Neural cell (in vitro differentiated cells): ENCODE results near the gene BRD9. TPM values are rescaled to one million over a fixed set of nuclear protein-coding genes. Genes with fewer than 3 reads are reported as not detected.

Experiments
- H2AFZ ChIP-seq: fragments of 200-600, 300-800 bp; sonication (generic), shearing (Covaris generic); 2 replicates; pipeline ENCODE4 v1.6.0; 2014; ENCODE audit warnings: low read depth, mild to moderate bottlenecking, antibody characterized with exemption, low read length, moderate library complexity
- H3F3A ChIP-seq: fragments of 200-600 bp; shearing (Covaris generic); 2 replicates; pipeline ENCODE4 v1.6.1; 2016; ENCODE audit warnings: mild to moderate bottlenecking, moderate library complexity, mixed read lengths, antibody characterized with exemption, low read length; ENCODE audit not compliant: insufficient read depth, poor library complexity, severe bottlenecking
- H3K27ac ChIP-seq: fragments of 200-600, 300-800 bp; sonication (generic), shearing (Covaris generic); 2 replicates; pipeline ENCODE4 v1.5.1; 2014; ENCODE audit warnings: mild to moderate bottlenecking, low read length, moderate library complexity
- H3K27me3 ChIP-seq: fragments of 300-800, 200-600 bp; sonication (generic), shearing (Covaris generic); 2 replicates; pipeline ENCODE4 v1.6.0; 2014; ENCODE audit warnings: mild to moderate bottlenecking, low read depth, low read length, moderate library complexity; ENCODE audit not compliant: insufficient read depth
- H3K36me3 ChIP-seq: fragments of 300-800, 200-600 bp; sonication (generic), shearing (Covaris generic); 2 replicates; pipeline ENCODE4 v1.5.1; 2014; ENCODE audit warnings: mild to moderate bottlenecking, antibody characterized with exemption, low read length, moderate library complexity; ENCODE audit not compliant: insufficient read depth
- H3K4me2 ChIP-seq: fragments of 300-800, 200-600 bp; sonication (generic), shearing (Covaris generic); 2 replicates; pipeline ENCODE4 v1.6.0; 2014; ENCODE audit warnings: mild to moderate bottlenecking, low read length
- H3K4me3 ChIP-seq: fragments of 300-800, 200-600 bp; sonication (generic), shearing (Covaris generic); 2 replicates; pipeline ENCODE4 v1.5.1; 2014; ENCODE audit warnings: mild to moderate bottlenecking, low read length, moderate library complexity
- H3K79me2 ChIP-seq: fragments of 200-600 bp; shearing (Covaris generic); replicated peaks from 2 replicates; pipeline ENCODE4 v1.6.0; 2014; ENCODE audit warnings: mild to moderate bottlenecking, low read length, moderate library complexity; ENCODE audit not compliant: insufficient read depth
- H3K9ac ChIP-seq: fragments of 300-800, 200-600 bp; sonication (generic), shearing (Covaris generic); 2 replicates; pipeline ENCODE4 v1.6.1; 2016; ENCODE audit warnings: mild to moderate bottlenecking, low read length, mixed read lengths
- H3K9me2 ChIP-seq: fragments of 200-600 bp; shearing (Covaris generic); 2 replicates; pipeline ENCODE4 v1.6.1; 2016; ENCODE audit warnings: mild to moderate bottlenecking, low read length, mixed read lengths; ENCODE audit not compliant: insufficient read depth
- H3K9me3 ChIP-seq: fragments of 200-600, 300-800 bp; sonication (generic), shearing (Covaris generic); 2 replicates; pipeline ENCODE4 v1.6.1; 2016; ENCODE audit warnings: mild to moderate bottlenecking, mixed run types, low read length, moderate library complexity, mixed read lengths
- H4K20me1 ChIP-seq: fragments of 200-600 bp; shearing (Covaris generic); 2 replicates; pipeline ENCODE4 v1.6.1; 2016; ENCODE audit warnings: mild to moderate bottlenecking, mixed run types; ENCODE audit not compliant: insufficient read depth
- EP300 ChIP-seq: fragments of 450-650 bp; conservative IDR thresholded peaks from 2 replicates; pipeline ENCODE4 v1.6.1; 2014; ENCODE audit warnings: antibody characterized with exemption, mild to moderate bottlenecking, moderate library complexity; ENCODE audit not compliant: poor library complexity, severe bottlenecking
- EZH2 ChIP-seq: fragments of 200-600, 300-800 bp; shearing (Covaris generic), sonication (generic); IDR thresholded peaks from 2 replicates; pipeline ENCODE4 v1.6.1; 2014; ENCODE audit warnings: antibody characterized with exemption, low read length, borderline replicate concordance, mild to moderate bottlenecking; ENCODE audit not compliant: insufficient read depth, poor library complexity, severe bottlenecking
- MXI1 ChIP-seq: fragments of 450-650 bp; conservative IDR thresholded peaks from 2 replicates; pipeline ENCODE4 v1.6.1; 2014; ENCODE audit warnings: antibody characterized with exemption, mild to moderate bottlenecking; ENCODE audit not compliant: poor library complexity, severe bottlenecking
- POLR2AphosphoS5 ChIP-seq: IDR thresholded peaks from 2 replicates; pipeline ENCODE4 v1.6.1; 2012
- RAD21 ChIP-seq: fragments of 450-650 bp; conservative IDR thresholded peaks from 2 replicates; pipeline ENCODE4 v1.6.1; 2014; ENCODE audit warnings: antibody characterized with exemption, mild to moderate bottlenecking, moderate library complexity
- SMC3 ChIP-seq: fragments of 450-650 bp; conservative IDR thresholded peaks from 2 replicates; pipeline ENCODE4 v1.6.1; 2014; ENCODE audit warnings: antibody characterized with exemption, mild to moderate bottlenecking, moderate library complexity; ENCODE audit not compliant: poor library complexity
- TAF1 ChIP-seq: IDR thresholded peaks from 2 replicates; pipeline ENCODE4 v1.6.1; 2012; ENCODE audit warnings: low read depth
- polyA plus RNA-seq: library from polyadenylated mRNA; depleted of rRNA; stranded (reverse); fragments of >200 nt; gene quantifications from 2 replicates; pipeline ENCODE4 v1.2.3, GENCODE V29; 2014
- TF ChIP-seq, protein P1 (sequence below): IDR thresholded peaks from 2 replicates; pipeline ENCODE4 v1.6.1; 2012; ENCODE audit warnings: borderline replicate concordance
- TF ChIP-seq, protein P2 (sequence below): fragments of 450-650 bp; IDR thresholded peaks from 2 replicates; pipeline ENCODE4 v1.5.1; 2014; ENCODE audit warnings: antibody characterized with exemption, mild to moderate bottlenecking, moderate library complexity; ENCODE audit not compliant: poor library complexity, severe bottlenecking

Gene BRD9
- polyA plus RNA-seq, 1 donor from 2014 or later, result 50.4 TPM

DNA sequence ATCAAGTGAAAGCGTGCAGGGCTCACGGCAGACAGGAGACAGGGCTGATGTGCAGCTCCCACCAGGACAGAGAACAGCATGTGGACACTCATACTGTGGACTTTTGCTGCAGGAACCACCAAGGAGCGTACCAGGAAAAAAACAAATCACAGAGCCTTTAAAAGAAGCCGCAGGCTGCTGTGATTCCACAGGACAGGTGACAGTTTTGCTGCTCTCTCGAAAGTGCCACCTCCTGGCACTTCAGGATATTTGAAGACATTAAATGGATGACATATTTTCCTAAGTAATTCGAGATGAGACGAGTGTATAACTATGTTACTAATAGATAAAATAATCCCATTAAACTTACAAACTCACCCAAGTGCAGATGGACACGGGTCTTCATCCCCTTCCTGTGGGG is 71.1 kb downstream of the BRD9 start:
- H4K20me1 ChIP-seq, result no peaks in the 10 kb centered on the region
- H3K4me3 ChIP-seq, result no peak overlapping the region
- no peaks in the 10 kb centered on the region for H3K27me3 ChIP-seq
- H3K4me2 ChIP-seq, result no peak overlapping the region
- H3K27ac ChIP-seq, result no peak overlapping the region
- H3K36me3 ChIP-seq, result no peaks in the 10 kb centered on the region
- H3K9me2 ChIP-seq, result no peaks in the 10 kb centered on the region
- TF ChIP-seq EZH2, result no peak
- TF ChIP-seq EP300, result no peak
- TF ChIP-seq RAD21, result no peak
- TF ChIP-seq, protein P1, sequence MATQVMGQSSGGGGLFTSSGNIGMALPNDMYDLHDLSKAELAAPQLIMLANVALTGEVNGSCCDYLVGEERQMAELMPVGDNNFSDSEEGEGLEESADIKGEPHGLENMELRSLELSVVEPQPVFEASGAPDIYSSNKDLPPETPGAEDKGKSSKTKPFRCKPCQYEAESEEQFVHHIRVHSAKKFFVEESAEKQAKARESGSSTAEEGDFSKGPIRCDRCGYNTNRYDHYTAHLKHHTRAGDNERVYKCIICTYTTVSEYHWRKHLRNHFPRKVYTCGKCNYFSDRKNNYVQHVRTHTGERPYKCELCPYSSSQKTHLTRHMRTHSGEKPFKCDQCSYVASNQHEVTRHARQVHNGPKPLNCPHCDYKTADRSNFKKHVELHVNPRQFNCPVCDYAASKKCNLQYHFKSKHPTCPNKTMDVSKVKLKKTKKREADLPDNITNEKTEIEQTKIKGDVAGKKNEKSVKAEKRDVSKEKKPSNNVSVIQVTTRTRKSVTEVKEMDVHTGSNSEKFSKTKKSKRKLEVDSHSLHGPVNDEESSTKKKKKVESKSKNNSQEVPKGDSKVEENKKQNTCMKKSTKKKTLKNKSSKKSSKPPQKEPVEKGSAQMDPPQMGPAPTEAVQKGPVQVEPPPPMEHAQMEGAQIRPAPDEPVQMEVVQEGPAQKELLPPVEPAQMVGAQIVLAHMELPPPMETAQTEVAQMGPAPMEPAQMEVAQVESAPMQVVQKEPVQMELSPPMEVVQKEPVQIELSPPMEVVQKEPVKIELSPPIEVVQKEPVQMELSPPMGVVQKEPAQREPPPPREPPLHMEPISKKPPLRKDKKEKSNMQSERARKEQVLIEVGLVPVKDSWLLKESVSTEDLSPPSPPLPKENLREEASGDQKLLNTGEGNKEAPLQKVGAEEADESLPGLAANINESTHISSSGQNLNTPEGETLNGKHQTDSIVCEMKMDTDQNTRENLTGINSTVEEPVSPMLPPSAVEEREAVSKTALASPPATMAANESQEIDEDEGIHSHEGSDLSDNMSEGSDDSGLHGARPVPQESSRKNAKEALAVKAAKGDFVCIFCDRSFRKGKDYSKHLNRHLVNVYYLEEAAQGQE, result no peak
- TF ChIP-seq, protein P2, sequence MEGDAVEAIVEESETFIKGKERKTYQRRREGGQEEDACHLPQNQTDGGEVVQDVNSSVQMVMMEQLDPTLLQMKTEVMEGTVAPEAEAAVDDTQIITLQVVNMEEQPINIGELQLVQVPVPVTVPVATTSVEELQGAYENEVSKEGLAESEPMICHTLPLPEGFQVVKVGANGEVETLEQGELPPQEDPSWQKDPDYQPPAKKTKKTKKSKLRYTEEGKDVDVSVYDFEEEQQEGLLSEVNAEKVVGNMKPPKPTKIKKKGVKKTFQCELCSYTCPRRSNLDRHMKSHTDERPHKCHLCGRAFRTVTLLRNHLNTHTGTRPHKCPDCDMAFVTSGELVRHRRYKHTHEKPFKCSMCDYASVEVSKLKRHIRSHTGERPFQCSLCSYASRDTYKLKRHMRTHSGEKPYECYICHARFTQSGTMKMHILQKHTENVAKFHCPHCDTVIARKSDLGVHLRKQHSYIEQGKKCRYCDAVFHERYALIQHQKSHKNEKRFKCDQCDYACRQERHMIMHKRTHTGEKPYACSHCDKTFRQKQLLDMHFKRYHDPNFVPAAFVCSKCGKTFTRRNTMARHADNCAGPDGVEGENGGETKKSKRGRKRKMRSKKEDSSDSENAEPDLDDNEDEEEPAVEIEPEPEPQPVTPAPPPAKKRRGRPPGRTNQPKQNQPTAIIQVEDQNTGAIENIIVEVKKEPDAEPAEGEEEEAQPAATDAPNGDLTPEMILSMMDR, result no peak
- no peak for TF ChIP-seq TAF1
- TF ChIP-seq POLR2AphosphoS5, result no peak
- TF ChIP-seq SMC3, result no peak
- no peak for TF ChIP-seq MXI1
- H3F3A ChIP-seq, result no peaks in the 10 kb centered on the region
- H3K9me3 ChIP-seq, result no peaks in the 10 kb centered on the region
- H3K79me2 ChIP-seq, result no peaks in the 10 kb centered on the region
- no peak overlapping the region for H3K9ac ChIP-seq
- no peak overlapping the region for H2AFZ ChIP-seq

DNA sequence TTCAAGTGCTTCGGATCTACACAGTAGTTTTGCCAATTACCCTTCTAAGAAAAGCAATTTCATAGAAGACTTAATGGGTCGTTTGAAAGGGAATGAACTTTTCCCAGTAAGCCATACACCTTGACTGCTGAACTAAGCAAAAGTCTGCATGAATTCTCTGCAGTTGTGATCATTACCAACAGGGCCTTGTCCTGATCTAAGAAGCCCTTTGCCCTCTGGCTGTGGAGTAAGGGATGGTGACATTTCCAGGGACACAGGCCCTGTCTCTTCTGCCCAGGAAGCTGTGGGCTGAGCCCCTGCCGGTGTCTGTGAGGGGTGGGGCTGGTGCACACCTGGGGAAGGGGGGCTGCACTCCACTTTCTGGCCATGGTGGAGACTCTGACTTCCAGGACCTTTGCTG is 72.4 kb downstream of the BRD9 start:
- no peaks in the 10 kb centered on the region for H4K20me1 ChIP-seq
- H3K4me2 ChIP-seq, result no peak overlapping the region
- no peaks in the 10 kb centered on the region for H3K27me3 ChIP-seq
- no peaks in the 10 kb centered on the region for H3K79me2 ChIP-seq
- no peak overlapping the region for H3K9ac ChIP-seq
- H3K36me3 ChIP-seq, result no peaks in the 10 kb centered on the region
- H3K4me3 ChIP-seq, result no peak overlapping the region
- H3K27ac ChIP-seq, result no peak overlapping the region
- no peaks in the 10 kb centered on the region for H3K9me2 ChIP-seq
- no peak overlapping the region for H2AFZ ChIP-seq
- no peaks in the 10 kb centered on the region for H3K9me3 ChIP-seq
- no peaks in the 10 kb centered on the region for H3F3A ChIP-seq
- TF ChIP-seq EP300 (no peak), SMC3 (no peak), POLR2AphosphoS5 (no peak), RAD21 (no peak), TAF1 (no peak), MXI1 (no peak), EZH2 (no peak)
- TF ChIP-seq, protein P1, result no peak
- TF ChIP-seq, protein P2, result no peak
